KG1 (cell line): ENCODE data around the gene ARHGAP10.

Source experiments
- DNase-seq: peaks from one replicate; lab custom pipeline; 2025; lab: John Stamatoyannopoulos, UW

ARHGAP10 gene

DNA sequence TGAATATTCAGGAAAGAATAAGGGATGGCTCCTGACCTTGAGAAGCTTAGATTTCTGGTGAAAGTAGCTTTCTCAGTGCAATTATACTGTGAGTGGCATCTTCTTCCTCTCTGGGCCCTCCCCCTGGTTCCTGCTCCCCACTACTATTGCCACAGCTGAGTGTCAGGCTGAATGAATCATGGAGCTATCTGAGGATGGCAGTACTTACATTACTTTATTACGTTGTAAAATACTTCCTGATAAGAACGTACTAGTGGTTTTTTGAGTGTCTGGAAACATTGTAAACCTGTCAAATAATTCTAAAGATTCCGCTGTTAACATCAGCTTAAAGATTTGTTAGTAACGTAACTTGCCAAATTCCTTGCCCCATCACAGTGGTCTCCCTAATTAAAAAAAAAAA is 36.2 kb downstream of the ARHGAP10 start:
- no peak for DNase-seq

DNA sequence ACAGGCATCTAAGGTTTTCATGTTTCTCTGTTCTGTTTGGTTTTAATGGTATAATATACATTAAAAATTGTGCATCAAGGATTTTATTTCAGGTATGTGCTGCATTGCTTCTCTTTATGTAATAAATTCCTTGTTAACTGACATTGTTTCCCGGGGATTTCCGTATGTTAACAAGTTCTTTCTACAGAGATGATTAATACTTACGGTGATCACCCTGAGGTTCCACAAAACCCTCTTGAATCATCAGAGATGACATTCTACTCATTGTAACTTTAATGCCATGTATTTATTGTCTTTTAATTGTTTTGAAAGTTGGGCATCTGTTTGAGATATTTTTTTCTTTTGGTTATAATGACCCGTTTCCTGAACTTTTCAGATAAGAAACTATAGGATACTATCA is 37.5 kb downstream of the ARHGAP10 start:
- DNase-seq: no peak

DNA sequence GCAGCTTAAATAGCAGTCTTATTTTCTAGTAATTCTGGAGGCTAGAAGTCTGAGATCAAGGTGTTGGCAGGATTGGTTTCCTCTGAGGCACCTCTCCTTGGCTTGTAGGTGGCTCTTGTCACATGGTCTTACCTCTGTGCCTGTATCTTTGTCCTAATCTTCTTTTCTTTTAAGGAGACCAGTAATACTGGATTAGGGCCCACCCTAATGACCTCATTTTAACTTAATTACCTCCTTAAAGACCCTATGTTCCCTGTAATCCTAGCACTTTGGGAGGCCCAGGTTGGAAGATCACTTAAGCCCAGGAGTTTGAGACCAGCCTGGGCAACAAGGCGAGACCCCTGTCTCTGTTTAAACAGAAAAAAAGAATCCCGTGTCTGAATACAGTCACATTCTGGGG is 38.9 kb downstream of the ARHGAP10 start:
- DNase-seq: no peak

DNA sequence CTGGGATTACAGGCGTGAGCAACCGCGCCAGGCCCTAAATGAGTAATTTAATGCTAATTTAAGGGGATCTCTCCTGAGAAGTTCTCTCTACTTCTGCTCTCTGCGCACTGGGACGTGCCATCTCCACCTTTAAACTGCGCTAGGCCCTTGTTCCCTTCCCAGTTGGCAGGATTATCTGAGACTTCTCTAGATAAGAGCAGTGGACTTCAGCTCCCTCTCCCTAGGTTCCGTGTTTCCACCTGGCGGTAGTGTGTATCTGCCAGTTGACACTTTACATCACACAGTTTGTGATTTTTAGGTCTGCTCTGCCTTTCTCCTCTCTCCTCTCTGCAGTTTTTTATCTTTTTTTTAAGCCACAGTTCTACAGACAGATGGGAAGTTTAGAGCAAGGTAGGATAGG is 40.2 kb downstream of the ARHGAP10 start:
- no peak for DNase-seq

DNA sequence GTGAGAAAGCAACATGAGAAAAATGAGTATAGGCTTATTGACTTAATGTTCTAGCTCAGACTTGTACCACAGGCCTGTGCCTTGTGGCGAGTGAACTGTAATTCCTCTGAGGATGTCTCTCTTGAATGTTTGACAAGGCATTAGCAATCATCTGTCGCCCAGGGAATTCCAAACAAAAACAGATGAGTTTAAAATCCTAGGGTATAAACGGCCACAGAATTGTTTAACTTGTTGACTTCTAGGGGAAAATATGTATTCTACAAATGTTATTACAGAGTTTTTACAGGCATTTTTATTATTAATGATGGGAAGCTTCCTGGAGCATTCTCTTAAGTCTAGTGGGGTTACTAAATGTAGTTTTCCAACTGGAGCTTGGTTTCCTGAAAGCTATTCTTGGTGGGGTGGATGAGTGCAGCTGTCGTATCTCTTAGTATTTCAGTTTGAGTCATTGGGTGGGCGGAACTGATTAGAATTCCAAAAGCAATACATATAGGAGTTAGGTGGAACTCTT is 40.6 kb downstream of the ARHGAP10 start:
- no peak for DNase-seq

DNA sequence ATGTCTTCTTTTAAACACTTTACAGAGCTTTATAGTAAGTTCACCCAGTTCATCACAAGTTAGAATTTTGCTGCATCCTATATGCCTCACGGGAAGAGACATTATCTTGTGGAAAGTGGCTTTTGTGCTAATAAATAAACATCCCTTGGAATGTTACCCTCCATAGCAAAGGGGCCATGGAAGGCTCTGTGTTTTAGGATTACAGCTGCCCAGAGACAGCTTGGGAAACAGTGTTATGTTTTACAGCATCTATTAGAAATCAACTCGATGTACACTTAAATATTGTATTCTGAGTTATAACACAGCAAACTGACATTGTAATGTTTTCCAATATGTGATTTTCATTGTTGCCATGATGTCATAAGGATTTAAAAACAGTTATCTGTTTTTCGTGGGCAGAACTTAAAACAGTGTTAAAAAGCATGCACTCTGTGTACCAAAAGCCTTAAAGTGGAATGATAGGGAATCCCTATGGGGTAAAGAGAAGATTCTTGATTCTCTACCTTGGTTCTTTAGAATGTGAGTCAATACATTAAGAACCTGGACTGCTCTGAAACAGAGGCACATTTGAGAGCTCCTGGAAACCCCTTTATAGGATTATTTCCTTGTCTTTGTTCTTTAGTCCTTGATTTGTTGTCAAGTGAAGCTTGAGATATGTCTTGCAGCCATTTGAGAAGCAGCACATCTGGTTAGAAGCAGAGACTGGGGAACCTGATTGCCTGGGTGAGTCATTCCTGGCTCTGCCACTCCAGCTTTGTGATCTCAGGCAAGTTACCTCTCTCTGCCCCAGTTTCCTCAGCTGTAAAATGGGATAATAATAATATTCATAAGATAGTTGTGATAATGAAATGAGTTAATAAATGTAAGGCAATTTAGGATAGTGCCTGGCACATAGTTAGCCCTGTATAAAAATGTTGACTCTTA is 41.6 kb downstream of the ARHGAP10 start:
- DNase-seq: no peak

DNA sequence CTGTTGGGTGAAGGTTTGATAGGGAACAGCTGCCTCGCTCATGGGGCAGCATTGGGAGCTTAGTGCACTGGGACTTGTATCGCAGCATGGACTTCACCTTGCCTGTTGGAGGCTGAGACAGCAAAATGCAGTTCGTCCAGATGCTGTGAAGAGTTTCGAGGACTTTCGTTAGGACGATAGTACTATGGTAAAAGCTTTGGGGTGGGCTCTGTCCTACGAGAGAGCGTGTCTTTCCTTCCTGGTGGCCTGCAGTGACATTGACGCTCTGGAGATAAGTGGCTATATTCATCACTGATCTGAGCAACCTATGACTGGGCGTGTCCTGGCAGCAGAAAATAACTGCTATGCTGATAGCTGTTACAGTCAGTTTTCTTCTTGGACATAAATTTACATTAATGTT is 44.8 kb downstream of the ARHGAP10 start:
- no peak for DNase-seq

DNA sequence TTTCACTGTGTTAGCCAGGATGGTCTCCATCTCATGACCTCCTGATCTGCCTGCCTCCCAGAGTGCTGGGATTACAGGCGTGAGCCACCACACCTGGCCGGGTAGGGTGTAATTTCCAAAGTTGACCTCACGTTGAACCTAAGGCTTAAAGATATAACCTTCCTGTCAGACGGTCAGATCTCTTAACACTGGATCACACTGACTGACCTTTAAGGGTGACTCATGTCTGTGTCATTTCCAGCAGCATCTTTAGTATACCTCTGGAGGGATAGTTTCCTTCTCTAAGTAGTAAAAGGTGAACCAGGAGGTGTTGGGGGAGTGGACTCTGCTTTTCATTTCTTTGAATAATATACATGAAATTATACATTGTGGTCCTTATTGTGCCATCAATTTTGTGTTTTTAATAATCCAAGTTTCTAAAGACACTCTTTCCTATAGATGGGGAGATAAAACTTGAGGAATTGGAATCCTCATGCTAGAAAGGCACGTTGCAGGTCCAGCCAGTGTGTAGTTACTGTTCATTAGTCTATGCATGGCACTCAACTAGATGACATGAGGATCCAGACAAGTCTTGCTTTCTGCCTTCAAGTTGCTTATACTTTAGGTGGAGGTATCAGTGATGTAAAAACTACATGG is 45.7 kb downstream of the ARHGAP10 start:
- no peak for DNase-seq

DNA sequence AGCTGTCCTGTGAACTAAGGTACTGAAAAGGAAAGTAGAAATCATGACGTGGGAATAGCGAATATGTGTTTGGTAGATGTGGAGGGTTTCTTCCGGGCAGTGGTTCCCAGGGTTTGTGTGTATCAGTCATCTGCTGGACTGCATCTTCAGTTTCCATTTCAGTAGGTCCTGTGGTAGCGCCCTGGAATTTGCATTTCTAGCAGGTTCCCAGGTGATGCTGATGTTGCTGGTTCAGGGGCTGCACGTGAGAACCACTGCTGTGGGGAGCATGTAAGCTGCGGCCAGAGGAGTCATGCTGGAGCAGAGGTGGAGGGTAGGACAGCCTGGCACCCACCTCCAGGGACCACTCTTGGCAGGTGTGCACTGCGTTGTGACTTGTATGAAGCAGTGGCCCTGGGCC is 47.1 kb downstream of the ARHGAP10 start:
- DNase-seq: no peak

DNA sequence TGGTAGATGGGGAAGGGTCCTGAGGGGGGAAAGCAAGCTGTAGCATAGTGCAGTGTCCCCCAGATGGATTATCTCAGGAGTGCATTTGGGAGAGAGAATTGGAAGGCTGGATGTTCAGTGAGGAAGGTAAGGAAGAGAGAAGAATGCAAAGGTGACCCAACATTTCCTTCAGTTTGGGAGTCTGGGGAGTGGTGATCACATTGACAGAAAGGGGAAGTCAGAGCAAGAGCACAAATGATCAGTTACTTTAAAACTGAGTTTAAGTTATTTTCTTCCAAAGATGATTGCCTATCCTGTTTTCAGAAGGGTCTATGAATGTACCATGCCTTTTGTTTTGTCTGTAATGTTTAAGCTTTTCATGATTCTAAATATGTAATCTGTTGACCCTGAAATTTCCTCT is 47.6 kb downstream of the ARHGAP10 start:
- no peak for DNase-seq

DNA sequence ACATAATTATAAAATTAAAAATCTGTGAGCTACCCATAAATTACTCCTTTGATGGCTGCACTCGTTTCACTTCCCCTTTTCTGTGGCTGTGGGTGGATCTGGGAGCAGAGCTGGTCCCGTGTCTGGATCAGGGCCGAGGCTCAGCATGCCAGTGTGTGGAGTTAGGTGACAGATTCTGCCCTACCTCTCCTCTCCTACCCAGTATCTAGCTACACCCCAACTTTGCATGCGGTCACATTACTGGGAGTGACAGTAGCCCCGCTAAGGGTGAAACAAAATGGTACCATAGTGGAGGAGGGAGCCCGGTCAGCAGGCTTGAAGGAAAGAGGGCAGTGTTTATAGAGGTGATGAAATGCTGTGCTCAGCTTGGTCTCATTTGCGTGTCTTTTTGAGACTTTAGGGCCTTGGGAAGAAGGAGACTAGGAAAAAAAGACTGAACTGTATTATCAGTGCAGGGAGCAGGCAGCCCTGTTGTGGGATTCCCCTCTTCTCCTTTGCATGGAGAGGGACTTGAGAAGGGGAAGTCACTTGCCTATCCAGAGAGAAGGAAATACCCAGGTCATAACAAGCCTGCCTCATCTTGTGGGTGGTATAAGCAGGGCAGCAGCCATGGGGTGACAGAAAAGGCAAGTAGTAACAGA is 48.4 kb downstream of the ARHGAP10 start:
- DNase-seq: no peak

DNA sequence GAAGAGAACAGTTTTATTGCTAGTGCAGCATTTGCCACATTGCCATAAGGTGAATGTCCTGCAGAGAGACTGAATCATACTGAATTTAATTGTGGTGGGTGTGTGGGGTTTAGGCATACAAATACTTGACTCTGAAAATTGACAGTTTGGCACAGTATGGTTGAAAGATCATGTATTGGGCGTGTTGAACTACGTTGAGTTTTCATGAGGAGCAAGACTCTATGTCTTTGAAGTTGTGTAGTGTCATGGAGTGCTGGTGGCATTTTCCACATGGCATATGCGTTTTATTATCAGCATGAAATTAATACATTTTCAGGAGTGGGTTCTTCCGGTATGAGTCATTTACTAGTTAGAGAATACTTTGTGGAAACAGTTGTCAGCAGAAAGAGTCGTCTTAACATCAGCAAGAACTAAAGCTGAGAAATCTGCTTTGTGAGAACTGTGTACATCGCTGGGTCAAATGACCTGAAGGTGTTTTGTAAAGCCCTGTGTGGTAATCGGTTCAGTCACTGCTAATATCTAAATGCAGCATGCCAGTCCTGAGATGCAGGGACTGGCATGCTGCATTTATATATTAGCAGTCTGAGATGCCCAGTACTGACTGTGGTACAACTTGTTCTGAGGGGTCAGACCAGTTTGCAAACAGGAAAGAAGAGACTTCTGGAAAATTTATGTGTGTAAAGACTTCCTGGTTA is 50.3 kb downstream of the ARHGAP10 start:
- no peak for DNase-seq

DNA sequence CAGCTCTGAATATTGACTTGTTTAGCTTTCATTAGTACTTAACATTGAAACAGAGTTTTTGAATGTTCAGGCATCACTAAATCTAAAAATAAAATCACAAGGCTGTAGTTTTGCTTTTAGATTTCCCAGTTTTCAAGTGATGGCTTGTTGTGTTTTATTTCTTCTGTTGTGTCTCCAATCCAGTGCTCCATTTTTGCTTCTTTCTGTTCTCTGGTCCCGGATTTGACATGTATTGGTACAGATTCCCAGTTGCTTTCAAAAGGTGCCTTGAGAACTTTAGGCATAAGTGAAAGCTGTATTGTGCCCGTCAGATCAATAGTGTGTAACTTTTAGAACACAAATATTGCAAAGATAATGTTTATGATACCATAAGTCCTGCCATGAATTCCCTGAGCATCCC is 53.2 kb downstream of the ARHGAP10 start:
- DNase-seq: no peak

DNA sequence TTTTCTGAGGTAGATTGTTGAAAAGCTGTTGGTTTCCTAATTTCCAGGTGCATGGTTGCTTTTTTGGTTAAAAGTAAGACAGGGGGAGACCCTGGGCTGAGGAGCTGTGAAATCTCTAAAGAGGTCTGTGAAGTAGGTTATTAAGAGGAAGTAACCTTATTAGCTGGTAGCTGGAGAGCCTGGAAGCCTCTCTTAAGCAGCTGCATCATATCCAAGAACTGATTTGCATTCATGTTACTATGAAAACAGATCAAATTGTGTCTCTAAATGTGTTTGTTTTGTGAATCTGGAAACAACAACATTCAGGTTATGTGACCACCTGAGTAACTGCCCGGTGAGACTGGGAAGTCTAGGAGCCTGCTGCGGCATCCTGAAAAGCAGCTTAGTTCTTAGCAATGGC is 54.1 kb downstream of the ARHGAP10 start:
- no peak for DNase-seq

DNA sequence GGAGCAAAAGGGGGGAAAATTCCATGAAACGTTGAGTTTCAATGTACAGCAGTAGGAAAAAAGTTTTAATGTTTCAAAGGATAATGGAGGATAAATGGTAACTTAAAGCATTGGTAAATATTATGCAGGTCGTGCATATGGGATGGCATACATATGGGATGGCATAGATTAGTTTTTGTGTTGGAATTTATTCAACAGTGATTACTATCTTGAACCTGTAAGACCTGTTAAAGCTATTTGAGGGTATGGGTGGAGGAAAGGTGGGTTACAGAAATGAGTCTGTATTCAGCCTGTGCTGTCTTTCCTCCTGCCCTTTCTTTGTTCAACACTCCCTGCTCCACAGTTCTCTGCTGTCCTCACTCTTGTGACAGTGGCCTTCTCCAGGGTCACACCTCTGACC is 54.6 kb downstream of the ARHGAP10 start:
- DNase-seq: no peak

DNA sequence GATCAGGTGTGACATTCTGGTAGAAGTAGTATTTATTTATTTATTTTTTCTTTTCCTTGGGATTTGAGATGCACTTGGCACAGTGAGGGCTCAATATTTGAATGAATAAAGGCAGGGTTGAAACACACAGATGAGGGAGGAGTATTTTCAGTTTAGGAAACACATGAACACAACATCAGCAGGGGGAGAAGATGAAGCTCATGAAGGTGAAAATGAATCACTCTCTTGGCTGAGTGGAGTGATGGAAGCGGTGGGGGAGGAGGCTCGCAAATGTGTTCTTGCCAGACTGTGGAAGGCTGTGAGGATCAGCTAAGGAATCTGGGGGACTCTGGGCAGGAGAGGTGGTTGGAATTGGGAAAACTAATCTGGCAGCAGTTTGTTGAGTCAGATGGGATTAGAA is 55.3 kb downstream of the ARHGAP10 start:
- no peak for DNase-seq

DNA sequence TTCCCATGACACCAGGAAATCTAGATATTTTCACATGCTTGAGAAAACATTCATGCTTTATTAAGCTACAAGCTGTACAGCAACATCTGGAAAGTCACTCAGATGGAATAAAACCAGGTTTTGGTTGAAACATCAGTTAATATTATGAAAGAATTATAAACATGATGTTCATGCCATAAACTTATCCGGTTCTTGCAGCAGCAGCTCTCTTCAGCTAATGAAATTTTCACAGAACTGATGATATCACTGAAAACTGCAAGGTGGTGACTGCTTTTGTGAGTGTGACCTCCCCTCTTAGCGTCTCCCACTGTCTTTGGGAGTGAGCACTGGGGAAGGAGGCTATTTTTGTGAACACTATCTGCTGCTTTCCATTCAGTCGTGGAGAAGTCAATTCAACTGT is 56.9 kb downstream of the ARHGAP10 start:
- no peak for DNase-seq

DNA sequence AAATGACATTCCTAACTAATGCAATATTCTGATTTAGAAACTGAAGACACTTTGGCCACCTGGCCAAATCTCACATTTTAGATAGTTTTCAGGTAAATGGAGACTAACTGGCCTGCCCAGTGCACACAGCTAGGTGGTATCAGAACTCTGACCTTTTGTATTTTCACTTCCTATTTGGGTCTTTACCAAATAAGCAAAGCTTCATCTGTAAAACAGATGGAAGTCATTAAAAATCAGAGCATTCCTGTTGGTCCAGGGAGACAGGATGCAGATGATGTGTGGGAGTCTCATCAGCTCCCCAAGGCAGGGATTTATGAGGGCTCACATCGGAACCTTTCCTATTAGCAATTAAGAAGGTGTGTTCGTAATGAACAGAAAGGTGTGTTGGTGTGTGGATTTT is 57.7 kb downstream of the ARHGAP10 start:
- no peak for DNase-seq

DNA sequence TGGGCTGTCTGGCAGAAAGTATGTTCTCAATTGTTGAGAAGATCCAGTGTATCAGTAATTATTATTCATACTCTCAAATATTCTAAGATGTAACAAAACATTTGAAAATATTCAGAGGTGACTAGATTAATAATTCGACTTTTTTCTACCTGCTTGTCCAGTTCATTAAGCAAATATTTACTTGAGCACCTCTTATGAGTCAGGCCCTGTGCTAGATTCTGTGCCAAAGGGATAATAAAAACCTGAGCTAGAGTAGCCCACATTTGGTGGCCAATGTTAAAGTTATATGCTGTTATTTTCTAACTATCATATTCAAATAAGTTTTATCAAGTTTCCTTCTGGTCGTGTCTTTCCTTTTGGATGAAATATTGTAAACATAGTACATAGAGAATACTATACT is 58.5 kb downstream of the ARHGAP10 start:
- DNase-seq: no peak

DNA sequence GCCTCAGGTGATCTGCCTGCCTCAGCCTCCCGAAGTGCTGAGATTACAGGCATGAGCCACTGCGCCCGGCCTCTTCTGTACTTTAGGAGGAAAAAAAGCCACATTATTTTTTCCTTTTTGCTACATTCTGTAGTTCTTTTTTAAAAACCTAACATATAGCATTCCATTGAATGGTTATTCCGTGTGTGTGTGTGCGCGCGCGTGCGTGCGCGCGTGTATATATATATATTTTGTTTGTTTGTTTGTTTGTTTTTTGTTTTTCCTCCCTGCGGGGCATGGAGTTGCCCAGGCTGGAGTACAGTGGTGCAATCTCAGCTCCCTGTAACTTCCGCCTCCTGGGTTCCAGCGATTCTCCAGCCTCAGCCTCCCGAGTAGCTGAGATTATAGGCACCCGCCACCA is 59.5 kb downstream of the ARHGAP10 start:
- DNase-seq: no peak

DNA sequence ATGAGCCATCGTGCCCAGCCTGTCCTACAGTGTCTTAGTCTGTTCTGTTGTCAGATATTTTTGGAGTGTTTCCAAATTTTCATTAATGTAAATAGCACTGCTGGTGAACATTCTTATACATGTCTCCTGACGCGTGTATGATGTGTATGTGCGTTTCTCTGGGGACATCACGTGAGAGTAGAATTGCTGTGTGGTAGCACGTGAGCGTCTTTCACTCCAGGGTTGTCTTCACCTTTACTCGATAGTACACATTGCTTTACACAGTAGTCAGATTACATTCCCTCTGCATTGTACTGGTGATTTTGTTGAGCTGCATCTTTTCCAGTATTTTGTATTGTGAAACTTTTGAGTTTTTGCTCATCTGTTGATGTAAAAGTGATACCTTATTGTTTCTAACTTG is 60.0 kb downstream of the ARHGAP10 start:
- no peak for DNase-seq

DNA sequence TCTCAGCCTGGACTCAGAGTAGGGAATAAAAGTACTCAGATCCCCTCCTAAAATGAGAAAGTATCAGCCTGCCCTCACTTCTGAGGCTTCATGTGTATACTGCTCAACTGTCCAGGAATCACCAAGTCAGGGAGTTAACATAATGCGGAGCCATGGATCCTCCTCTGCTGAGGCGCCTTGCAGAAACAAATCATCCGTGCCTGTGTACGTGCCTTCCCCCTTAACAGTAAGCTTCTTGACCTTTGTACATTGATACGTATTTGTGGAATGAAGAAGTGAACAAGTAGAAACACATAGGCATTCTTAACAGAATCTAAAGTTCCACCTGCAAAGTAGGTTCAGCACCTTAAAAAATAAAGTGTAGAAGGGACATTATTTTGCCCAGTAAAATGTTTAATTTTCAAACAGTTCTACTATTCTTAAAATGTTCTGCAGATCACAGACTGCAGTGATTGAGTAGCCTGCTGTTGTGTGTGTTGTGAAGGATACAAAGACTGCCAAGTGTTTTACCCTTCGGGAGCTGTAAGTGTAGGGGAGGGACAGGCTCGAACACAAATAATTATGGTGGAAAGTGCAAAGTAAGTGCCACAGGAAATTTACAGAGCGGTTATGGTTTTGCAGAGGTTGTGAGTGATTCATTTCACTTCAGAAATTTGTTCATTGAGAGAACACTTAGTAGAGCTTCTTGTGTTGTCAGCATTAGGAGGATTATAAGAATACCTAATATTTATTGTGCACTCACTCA is 61.9 kb downstream of the ARHGAP10 start:
- DNase-seq: no peak
